ENCODE measurements around the gene UBE2M. TPM values are rescaled to one million over a fixed set of nuclear protein-coding genes. Genes with fewer than 3 reads are reported as not detected.

UBE2M gene
- polyA plus RNA-seq, 2 of the 4 experiments (the other 2 are of a cell fraction): 139 to 190 TPM

DNA sequence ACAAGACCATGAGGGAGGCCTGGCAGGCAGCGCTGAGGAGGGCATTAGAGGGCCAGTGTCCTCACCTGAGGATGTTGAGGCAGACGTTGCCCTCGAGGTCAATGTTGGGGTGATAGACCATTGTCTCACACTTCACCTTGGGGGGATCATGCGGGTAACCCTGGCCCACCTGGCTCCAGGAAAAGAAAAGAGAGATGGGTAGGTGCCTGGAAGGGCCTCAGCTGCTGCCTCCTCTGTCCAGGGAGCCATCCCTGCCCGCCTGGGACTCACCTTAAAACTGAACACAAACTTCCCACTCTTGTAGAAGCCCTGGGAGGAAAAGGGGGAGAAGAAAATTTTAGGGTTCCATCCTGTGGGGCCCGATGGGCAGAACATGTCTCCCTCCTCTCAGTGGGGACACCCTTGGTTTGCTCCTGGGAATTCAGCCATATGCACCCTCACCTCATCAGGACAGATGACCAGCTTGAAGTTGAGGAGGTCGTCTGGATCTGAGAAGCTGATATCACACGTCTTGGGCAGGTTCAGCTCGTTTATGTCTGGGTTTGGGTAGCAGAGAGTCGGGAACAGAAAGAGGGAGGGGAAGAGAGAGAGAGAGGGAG is 1.7 kb downstream of the UBE2M start:
- H3K4me3 ChIP-seq: peak overlapping the region; percentile 78
- ATAC-seq (no peak), FAIRE-seq (no peak), DNase-seq (ENCODE audit: low read depth in 1 of 2, low spot score in 1 of 2) (no peak)
- 61% methylated on average over 10 of the region's 10 CpGs for WGBS (ENCODE audit: missing lambda C conversion rate)
- CTCF ChIA-PET: interaction anchor here (1.5 kb wide), 1 partner anchor 37 kb away, joined by 18 read pairs; the partner anchor contains the start of gene ZBTB45
- no peak for TF ChIP-seq EHMT2 (IDR thresholded peaks at IDR 0.05; ENCODE audit: low read depth)
- no peak for TF ChIP-seq CBX2 (IDR thresholded peaks at IDR 0.05; ENCODE audit: borderline replicate concordance, low read depth)
- no peak for TF ChIP-seq ZFP36 (IDR thresholded peaks at IDR 0.05; ENCODE audit: borderline replicate concordance, partially characterized antibody)
- POLR2A ChIA-PET: interaction anchor here (0.6 to 1.3 kb wide), 2 partner anchors 13 to 18 kb away, joined by 4 to 8 read pairs; partner anchors contain the start of gene TRIM28
- peak overlapping the region; percentile 94 for H3K4me2 ChIP-seq
- peaks cover 42% of the 10 kb centered on the region for H3K4me1 ChIP-seq
- H3K27ac ChIP-seq: peak overlapping the region; percentile 95 to 99; a peak in 4 of 6 replicates
- H3K9me3 ChIP-seq: no peaks in the 10 kb centered on the region

GRCh38 chr19:58555920-58556621 is 2.3 kb downstream of the UBE2M start:
- Histone ChIP-seq H3K4me2 (peak overlapping the region; percentile 94), H3K4me3 (no peak overlapping the region), H3K4me1 (peaks cover 42% of the 10 kb centered on the region), H3K9me3 (no peaks in the 10 kb centered on the region), H3K27ac (peak overlapping the region in 1 of 2 experiments; percentile 95; a peak in 3 of 6 replicates)
- FAIRE-seq (no peak), DNase-seq (ENCODE audit: low read depth in 1 of 2, low spot score in 1 of 2) (no peak), ATAC-seq (no peak)
- CTCF ChIA-PET: interaction anchor here (0.9 to 13.8 kb wide), 3 partner anchors 25 to 36 kb away, joined by 3 to 222 read pairs (median 18); partner anchors contain the start of gene ZBTB45
- TF ChIP-seq MAFK (IDR thresholded peaks at IDR 0.05; ENCODE audit: partially characterized antibody): no peak
- TF ChIP-seq HOXB5 (CRISPR knock-in tag; IDR thresholded peaks at IDR 0.05): no peak
- no peak for TF ChIP-seq ZC3H11A (IDR thresholded peaks at IDR 0.05)
- TF ChIP-seq MYC (IDR thresholded peaks at IDR 0.05; ENCODE audit: borderline replicate concordance, low read length): no peak
- TF ChIP-seq JUN (IDR thresholded peaks at IDR 0.05): no peak
- no peak for TF ChIP-seq SREBF2 (IDR thresholded peaks at IDR 0.05)
- no peak for TF ChIP-seq RNF2 (IDR thresholded peaks at IDR 0.05; ENCODE audit: borderline replicate concordance, low read depth)
- TF ChIP-seq RAD21 (conservative IDR thresholded peaks at IDR 0.05 in 1 of 2, IDR thresholded peaks at IDR 0.05 in 1 of 2): no peak
- TF ChIP-seq, protein P1, sequence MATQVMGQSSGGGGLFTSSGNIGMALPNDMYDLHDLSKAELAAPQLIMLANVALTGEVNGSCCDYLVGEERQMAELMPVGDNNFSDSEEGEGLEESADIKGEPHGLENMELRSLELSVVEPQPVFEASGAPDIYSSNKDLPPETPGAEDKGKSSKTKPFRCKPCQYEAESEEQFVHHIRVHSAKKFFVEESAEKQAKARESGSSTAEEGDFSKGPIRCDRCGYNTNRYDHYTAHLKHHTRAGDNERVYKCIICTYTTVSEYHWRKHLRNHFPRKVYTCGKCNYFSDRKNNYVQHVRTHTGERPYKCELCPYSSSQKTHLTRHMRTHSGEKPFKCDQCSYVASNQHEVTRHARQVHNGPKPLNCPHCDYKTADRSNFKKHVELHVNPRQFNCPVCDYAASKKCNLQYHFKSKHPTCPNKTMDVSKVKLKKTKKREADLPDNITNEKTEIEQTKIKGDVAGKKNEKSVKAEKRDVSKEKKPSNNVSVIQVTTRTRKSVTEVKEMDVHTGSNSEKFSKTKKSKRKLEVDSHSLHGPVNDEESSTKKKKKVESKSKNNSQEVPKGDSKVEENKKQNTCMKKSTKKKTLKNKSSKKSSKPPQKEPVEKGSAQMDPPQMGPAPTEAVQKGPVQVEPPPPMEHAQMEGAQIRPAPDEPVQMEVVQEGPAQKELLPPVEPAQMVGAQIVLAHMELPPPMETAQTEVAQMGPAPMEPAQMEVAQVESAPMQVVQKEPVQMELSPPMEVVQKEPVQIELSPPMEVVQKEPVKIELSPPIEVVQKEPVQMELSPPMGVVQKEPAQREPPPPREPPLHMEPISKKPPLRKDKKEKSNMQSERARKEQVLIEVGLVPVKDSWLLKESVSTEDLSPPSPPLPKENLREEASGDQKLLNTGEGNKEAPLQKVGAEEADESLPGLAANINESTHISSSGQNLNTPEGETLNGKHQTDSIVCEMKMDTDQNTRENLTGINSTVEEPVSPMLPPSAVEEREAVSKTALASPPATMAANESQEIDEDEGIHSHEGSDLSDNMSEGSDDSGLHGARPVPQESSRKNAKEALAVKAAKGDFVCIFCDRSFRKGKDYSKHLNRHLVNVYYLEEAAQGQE (IDR thresholded peaks at IDR 0.05): no peak
- TF ChIP-seq BHLHE40 (IDR thresholded peaks at IDR 0.05; ENCODE audit: low read depth, low read length): no peak
- no peak for TF ChIP-seq TFCP2L1 (CRISPR knock-in tag; IDR thresholded peaks at IDR 0.05)
- no peak for TF ChIP-seq PHF8 (IDR thresholded peaks at IDR 0.05; ENCODE audit: borderline replicate concordance, low read depth)
- TF ChIP-seq NR3C1 (IDR thresholded peaks at IDR 0.05): no peak
- no peak for TF ChIP-seq RCOR1 (IDR thresholded peaks at IDR 0.05; ENCODE audit: low read depth, low read length)
- POLR2A ChIA-PET: interaction anchor here (1.3 to 6.8 kb wide), 4 partner anchors 8 to 35 kb away, joined by 3 to 103 read pairs (median 49); partner anchors contain the start of genes TRIM28 and ZBTB45
- 79% methylated on average over 16 of the region's 16 CpGs for WGBS (ENCODE audit: missing lambda C conversion rate)
